ENCODE data around the gene NCBP2. TPM values are rescaled to one million over a fixed set of nuclear protein-coding genes. Genes with fewer than 3 reads are reported as not detected.

Gene NCBP2
- total RNA-seq, 4 donors from 2014 or later: 4.1 to 67.2 (median 49.5) TPM

GRCh38 chr3:196981657-196982056 lies 39.3 kb upstream of the NCBP2 start:
- intact Hi-C loops (cut with DNase I; ENCODE audit: low total_unique reads): no loop called here
- TF ChIP-seq CTCF (IDR thresholded peaks at IDR 0.05) (no peak), POLR2A (IDR thresholded peaks at IDR 0.05) (no peak)
- H3K27ac ChIP-seq: no peak overlapping the region
- H3K36me3 ChIP-seq: no peaks in the 10 kb centered on the region
- no peaks in the 10 kb centered on the region for H3K27me3 ChIP-seq
- no peaks in the 10 kb centered on the region for H3K4me1 ChIP-seq
- peaks cover 0 to 2% of the 10 kb centered on the region in 2 donors for H3K9me3 ChIP-seq
- no peak overlapping the region for H3K4me3 ChIP-seq
- DNase-seq: no peak

GRCh38 chr3:196979545-196979944 lies 37.2 kb upstream of the NCBP2 start:
- no peak overlapping the region for H3K27ac ChIP-seq
- intact Hi-C loops (cut with DNase I; ENCODE audit: low total_unique reads): loop anchor here (10.0 kb wide), 1 partner anchor 135 kb away; no protein-coding TSS in a partner anchor
- no peak overlapping the region for H3K4me3 ChIP-seq
- H3K36me3 ChIP-seq: no peaks in the 10 kb centered on the region
- no peaks in the 10 kb centered on the region for H3K27me3 ChIP-seq
- no peaks in the 10 kb centered on the region for H3K4me1 ChIP-seq
- H3K9me3 ChIP-seq: peaks cover 0 to 2% of the 10 kb centered on the region in 2 donors
- TF ChIP-seq CTCF (IDR thresholded peaks at IDR 0.05) (no peak), POLR2A (IDR thresholded peaks at IDR 0.05) (no peak)
- DNase-seq: no peak

- no peak for TF ChIP-seq POLR2A (IDR thresholded peaks at IDR 0.05)
- no peak for TF ChIP-seq CTCF (IDR thresholded peaks at IDR 0.05)
- H3K4me3 ChIP-seq: no peak overlapping the region
- no peak for DNase-seq
- intact Hi-C loops (cut with DNase I; ENCODE audit: low total_unique reads): loop anchor here (10.0 kb wide), 1 partner anchor 132 kb away; no protein-coding TSS in a partner anchor
- no peaks in the 10 kb centered on the region for H3K27me3 ChIP-seq
- H3K36me3 ChIP-seq: no peaks in the 10 kb centered on the region
- no peaks in the 10 kb centered on the region for H3K9me3 ChIP-seq
- H3K4me1 ChIP-seq: no peaks in the 10 kb centered on the region
- H3K27ac ChIP-seq: no peak overlapping the region
Measured at GRCh38 chr3:196976941-196977340, 34.6 kb upstream of the NCBP2 start.

- no peak for TF ChIP-seq POLR2A (IDR thresholded peaks at IDR 0.05)
- no peak for TF ChIP-seq CTCF (IDR thresholded peaks at IDR 0.05)
- intact Hi-C loops (cut with DNase I; ENCODE audit: low total_unique reads): loop anchor here (10.0 kb wide), 1 partner anchor 131 kb away; no protein-coding TSS in a partner anchor
- H3K9me3 ChIP-seq: no peaks in the 10 kb centered on the region
- H3K27me3 ChIP-seq: no peaks in the 10 kb centered on the region
- no peaks in the 10 kb centered on the region for H3K36me3 ChIP-seq
- H3K4me3 ChIP-seq: no peak overlapping the region
- no peak for DNase-seq
- H3K27ac ChIP-seq: no peak overlapping the region
- H3K4me1 ChIP-seq: peaks cover 0 to under 1% of the 10 kb centered on the region in 2 donors
Measured at GRCh38 chr3:196975349-196975748, 33.0 kb upstream of the NCBP2 start.

GRCh38 chr3:196974661-196975060 lies 32.3 kb upstream of the NCBP2 start:
- no peak for TF ChIP-seq CTCF (IDR thresholded peaks at IDR 0.05)
- no peak for TF ChIP-seq POLR2A (IDR thresholded peaks at IDR 0.05)
- H3K27me3 ChIP-seq: no peaks in the 10 kb centered on the region
- H3K4me1 ChIP-seq: peaks cover 0 to 3% of the 10 kb centered on the region in 2 donors
- H3K27ac ChIP-seq: no peak overlapping the region
- intact Hi-C loops (cut with DNase I; ENCODE audit: low total_unique reads): loop anchor here (10.0 kb wide), 1 partner anchor 130 kb away; no protein-coding TSS in a partner anchor
- H3K9me3 ChIP-seq: no peaks in the 10 kb centered on the region
- no peak for DNase-seq
- no peaks in the 10 kb centered on the region for H3K36me3 ChIP-seq
- H3K4me3 ChIP-seq: no peak overlapping the region

All from uterus (tissue), 4 donors.